GM19351 (cell line): ENCODE measurements around the gene MCRIP2.

Experiments
- ATAC-seq: cut with Tn5 transposase; IDR thresholded peaks from one replicate; pipeline ENCODE4 v1.9.1; 2021; ENCODE audit warnings: mild to moderate bottlenecking, moderate library complexity; ENCODE audit not compliant: unreplicated experiment

The MCRIP2 gene

DNA sequence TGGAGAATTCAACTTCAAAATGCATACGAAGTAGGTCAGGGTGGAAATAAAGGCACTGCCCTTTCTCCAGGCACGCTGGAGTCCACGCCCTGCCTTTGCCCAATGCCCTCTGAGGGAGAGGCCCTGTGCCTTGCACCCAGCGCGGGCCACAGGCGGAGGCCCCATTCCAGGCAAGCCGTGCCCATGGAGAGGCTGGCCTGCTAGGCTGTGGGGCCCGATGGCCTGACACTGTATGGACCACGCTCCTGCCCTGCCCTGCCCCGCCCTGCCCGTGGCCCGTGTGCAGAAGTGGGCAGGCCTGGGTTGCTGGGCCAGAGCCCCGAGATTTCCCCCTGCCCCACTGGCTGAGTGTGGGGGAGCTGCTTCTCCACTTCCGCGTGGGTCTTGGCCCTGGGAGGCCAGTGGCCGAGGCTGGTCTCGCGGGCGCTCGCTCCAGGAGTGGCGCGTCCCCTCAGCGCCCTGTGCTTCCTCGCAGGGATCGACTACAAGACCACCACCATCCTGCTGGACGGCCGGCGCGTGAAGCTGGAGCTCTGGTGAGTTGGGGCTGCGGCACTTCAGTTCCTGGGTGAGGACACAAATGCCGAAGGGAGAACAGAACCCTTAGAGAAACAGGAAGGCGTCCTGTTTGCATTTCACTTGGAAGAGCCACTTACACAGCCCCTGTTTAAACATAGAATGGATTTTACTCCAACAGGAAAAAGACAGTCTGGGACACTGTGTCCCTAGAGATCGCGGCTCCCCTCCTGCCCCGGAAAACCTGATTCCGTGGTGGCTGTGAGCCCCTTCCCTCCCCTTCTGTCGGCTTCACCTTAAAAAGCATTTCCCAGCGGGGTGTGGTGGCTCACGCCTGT, 24.7 kb upstream of the MCRIP2 start:
- ATAC-seq, result no peak

DNA sequence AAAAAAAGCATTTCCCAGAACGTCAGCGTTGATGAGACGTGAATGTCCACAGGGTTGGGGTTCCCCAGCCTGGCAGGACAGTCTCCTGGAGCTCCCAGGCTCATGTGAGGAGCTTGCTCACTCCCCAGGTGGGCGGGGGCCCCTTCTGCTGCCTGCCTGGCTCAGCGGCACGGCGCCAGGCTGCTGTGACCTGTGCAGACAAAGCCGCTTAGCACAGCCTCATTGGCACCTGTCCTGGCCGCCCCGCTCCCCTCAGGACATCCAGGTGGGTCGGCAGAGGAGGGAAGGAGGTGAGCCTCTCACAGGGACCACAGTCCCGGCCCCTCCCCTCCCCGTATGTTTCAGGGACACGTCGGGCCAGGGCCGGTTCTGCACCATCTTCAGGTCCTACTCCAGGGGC, 23.8 kb upstream of the MCRIP2 start:
- no peak for ATAC-seq

DNA sequence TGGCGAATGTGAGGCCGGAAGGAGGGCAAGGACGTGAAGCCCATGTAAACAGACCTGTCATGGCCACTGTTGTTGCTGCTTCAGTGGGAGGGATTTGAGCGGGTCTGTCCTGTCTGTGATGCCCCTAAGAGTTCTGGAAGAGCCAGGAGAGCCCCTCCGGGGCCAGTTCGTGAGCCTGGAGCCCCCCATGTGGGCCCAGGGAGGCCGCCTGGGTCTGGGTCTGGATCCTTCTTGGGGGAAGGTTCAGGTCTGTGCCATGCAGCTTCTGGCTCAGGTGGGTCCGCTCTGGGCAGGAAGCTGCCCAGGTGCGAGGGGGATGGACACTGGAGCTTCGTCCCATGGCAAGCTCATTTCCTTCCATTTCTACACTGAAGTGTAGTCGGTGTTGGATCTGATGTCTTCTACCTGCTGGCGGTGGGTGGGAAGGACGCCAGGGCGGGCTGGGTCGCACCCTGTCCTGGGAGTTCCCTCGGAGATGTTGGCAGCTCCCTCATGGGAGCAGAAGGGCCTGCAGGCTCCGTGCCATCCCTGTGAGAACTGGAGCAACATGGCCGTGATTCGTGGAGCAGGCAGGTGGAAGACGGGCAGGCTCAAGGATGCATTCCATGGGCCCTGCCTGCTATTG, 22.0 kb upstream of the MCRIP2 start:
- no peak for ATAC-seq

DNA sequence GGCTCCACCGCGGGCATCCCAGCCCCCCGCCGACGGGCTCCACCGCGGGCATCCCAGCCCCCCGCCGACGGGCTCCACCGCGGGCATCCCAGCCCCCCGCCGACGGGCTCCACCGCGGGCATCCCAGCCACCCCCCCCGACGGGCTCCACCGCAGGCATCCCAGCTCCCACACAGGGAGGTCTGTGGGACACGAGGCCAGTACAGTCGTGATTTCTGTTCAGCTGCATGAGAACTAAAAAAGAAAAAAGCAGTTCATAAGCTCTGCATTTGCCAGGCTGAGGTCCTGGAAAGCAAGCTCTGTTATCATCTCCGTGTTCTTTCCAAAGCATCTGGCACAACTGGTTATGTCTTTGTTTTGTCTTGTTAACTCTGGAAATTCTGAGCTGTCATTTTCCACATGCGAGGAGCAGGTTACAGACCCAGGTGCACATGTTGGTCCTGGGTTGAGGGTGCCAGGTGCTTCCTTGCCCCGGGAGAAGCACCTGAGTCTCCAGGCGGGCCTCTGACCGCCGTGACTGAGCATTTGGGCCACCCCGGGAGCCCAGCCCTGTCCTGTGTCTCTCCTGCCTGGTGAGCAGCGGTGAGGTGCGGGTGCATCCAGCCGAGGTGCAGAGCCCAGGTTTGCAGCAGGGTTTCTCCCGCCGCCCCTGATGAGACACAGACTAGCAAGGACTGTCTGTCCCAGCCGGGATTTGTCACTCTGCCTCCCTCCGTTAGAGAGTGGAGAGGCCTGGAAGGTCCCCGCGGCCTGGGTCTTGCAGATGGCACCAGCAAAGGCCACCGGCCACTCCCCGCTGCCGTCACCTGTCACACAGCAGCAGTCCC, 20.7 kb upstream of the MCRIP2 start:
- ATAC-seq, result no peak

DNA sequence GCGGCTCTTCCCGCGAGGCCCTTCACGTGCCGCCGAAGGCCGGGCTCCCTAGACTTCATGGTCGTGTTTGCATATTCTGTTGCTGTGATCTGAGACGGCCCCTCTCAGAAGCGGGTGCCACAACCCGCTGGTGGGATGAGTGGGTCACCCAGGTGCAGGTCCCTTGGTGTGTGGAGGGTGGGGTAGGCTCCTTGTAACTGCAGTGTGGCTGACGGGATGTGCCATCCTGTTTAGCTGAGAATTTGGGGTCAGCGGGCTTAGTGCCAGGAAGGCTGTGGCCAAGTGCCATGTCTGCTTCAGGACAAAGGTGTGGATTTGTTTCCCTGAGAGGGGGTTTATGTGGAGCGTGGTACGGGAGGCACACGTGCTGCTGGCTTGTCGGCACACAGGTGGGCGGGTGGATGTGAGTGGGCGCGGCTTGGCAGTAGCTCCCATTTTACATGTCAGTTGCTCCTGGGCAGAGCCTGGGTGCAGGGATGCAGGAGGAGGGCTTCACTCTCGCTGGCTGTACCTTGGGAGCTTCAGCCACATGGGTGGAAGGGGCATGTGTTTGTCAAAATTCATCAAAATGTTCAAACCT, 20.0 kb upstream of the MCRIP2 start:
- ATAC-seq, result no peak

DNA sequence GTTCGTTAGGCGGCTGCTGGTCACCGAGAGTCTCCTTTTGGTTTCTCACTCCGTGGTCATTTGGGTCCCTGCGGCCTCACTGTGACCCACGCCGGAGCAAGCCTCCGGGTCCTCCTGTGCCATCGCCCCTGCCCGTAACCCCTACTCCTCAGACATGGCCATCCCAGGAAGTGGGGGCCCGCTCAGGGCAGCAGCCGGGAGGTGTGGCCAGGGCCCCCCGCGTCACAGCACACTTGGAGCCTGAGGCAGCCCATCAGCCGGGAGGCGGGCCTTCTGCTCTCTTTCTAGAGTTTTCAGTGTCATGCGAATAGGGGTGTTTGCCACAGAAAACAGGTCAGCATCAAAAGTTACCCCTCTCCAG, 18.7 kb upstream of the MCRIP2 start:
- ATAC-seq, result no peak

DNA sequence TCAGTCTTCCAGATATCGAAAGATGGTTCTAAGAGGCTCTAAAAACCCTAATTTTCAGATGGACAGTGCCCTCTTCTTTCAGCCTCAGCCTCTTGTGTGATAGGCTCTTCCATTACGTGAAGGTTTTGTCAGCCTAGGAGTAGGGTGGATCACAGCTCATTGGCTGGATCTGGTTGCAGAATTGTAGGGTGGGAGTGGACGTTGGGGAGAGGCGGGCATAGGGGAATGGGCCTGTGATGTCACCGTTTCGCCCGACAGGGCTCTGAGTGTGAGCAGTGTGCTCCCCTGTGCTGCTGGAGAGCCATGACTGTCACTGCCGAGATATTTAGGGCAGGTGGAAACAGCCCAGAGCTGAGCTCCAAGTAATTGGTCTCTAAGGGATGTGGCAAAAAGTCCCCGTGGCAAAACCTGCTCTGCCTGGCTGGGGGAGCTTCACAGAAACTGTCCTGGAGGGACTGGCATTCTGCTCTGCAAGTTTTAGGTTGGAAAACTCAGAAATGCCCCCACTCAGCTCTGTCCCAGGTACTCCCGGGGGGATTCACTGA, 17.0 kb upstream of the MCRIP2 start:
- no peak for ATAC-seq

DNA sequence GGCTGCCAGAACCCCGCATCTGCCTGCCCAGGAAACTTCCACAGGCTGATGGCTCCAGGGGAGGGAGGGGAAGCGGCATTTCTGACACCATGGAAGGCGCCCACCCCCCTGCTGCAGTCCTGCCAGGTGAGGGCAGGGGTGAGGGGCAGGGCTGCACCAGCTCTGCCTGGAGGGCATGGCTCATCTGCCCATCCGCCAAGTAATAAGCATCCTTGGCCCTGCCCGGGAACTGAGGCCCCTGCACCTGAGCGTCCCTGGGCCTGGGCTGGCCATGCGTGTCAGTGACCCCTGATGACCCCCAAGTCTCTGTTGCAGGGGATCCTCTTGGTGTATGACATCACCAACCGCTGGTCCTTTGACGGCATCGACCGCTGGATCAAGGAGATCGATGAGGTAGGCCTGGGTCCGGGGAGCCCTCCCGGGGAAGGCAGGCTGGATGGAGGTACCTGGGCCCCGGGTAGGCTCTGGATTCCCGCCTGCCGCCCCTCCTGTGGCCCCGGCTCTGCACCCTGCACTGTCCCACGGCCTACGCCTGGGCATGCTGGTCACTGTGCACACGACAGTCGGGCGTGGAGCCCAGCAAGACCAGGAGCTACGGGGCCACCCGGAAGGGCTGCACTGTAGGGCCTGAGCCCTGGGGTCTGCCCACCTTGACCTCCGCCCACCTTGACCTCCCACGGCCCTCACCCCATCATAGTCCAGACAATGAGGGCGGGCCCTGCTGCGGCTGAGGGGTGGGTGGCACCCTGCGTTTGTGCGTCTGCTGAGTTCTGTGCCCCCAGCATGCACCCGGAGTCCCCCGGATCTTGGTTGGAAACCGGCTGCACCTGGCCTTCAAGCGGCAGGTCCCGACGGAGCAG, 16.3 kb upstream of the MCRIP2 start:
- ATAC-seq, result no peak

DNA sequence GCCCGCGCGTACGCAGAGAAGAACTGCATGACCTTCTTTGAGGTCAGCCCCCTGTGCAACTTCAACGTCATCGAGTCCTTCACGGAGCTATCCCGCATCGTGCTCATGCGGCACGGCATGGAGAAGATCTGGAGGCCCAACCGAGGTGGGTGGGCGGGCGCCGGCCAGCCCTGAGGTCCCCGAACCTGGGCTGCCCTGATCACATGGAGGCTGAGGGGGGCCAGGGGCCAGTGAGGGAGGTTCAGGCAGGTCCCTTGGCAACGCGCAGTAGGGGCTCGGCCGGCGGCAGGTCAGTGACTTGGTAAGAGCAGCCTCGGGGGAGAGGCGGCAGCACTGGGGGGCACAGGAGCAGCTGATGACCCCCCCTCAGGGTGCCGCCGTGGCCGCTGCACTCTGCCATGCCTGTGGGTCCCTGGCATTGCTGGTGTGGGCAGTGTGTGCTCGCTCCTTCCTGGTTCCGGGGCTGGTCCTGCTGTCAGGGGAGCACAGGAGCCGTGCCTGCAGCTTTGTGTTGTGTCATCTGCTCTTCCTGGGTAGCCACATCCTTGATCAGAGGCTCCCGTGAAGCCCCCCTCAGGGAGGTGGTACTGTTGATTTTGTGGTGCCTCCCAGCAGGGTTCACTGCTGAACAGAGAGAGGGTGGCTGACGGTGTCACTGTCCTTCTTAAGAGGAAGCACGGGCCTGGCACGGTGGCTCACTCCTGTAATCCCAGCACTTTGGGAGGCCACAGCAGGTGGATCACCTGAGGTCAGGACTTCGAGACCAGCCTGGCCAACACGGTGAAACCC, 15.5 kb upstream of the MCRIP2 start:
- no peak for ATAC-seq

DNA sequence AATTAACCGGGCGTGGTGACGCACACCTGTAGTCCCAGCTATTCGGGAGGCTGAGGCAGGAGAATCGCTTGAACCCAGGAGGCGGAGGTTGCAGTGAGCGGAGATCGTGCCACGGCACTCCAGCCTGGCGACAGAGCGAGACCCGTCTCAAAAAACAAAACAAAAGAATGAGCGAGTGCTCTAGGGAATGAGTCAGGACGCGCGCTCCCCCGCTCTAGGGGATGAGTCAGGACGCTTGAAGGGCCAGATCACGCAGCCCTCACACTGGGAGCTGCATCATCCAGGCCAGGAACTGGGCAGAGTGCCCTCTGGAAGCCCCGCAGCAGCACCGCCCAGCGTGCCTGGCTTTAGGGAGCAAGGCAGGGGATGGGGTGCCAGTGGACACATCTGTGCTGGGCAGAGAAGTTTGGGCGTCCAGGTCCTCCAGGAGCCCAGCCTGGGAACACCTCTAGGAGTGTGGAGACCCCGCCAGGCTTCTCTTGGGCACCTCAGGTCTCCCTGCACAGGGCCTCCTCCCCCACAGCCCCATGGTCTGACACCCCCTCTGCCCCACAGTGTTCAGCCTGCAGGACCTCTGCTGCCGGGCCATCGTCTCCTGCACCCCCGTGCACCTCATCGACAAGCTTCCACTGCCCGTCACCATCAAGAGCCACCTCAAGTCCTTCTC, 14.7 kb upstream of the MCRIP2 start:
- ATAC-seq, result no peak

DNA sequence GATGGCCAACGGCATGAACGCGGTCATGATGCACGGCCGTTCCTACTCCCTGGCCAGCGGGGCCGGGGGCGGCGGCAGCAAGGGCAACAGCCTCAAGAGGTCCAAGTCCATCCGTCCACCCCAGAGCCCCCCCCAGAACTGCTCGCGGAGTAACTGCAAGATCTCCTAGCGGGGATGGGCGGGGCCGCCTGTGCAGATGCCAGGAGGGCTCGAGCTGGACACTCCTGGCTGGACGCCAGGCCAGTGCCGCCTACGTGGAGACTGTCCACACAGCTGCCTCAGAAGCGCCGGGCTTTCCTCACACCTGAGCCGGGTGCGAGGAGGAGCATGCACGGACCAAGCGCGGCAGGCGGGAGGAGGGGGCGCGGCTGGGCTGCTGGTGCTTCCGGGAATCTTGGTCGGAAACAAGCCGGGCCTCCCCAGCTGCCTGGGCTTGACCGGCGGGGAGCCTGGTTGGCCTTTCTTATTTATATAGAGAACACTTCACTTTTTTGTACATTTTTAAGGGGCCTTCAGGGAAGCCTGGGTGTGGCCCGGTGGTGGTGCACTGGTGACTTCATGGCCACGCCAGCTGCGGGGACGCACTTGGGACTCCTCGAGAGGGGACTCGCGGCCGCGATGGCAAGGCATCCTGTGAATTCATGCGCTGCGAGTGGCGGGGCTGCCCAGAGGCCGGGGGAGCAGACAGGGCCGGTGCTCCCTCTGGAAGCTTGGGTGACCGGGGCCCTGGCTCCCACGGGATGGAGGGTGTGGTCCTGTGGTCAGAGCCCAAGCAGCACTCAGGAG, 14.0 kb upstream of the MCRIP2 start:
- ATAC-seq, result no peak

DNA sequence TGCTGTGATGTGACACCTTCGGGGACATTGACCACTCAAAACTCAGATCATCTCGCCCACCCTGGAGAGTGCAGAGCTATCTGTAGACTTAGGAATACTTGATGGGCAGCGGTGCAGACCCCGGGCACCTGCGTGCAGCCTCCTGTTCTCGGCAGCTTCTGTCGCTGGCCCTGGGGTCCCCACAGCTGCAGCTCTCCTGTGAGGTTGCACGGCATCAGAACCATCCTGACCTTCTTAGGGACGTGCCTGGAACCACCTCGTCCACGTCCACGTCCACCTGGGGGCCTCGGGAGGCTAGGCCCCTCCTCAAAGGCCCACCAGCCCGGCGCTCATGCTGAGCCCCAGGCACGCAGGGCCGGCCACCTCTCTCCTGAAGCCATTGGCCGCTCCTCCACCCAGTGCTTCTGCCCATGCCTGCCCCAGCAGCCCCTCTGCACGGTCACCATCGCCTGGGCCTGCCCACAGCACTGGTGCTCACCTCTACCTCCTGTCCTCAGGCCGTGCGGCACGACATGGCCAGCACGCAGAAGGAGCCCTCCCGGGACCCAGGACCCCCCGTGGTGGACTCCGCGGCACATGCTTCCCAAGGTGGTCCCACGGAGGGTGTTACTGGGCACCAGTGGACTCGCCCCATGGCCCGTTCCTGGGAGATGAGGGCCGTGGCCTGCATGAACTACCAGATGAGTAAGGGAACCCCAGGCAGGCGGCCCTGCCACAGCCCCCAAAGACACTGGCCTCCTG, 13.1 kb upstream of the MCRIP2 start:
- ATAC-seq, result no peak

DNA sequence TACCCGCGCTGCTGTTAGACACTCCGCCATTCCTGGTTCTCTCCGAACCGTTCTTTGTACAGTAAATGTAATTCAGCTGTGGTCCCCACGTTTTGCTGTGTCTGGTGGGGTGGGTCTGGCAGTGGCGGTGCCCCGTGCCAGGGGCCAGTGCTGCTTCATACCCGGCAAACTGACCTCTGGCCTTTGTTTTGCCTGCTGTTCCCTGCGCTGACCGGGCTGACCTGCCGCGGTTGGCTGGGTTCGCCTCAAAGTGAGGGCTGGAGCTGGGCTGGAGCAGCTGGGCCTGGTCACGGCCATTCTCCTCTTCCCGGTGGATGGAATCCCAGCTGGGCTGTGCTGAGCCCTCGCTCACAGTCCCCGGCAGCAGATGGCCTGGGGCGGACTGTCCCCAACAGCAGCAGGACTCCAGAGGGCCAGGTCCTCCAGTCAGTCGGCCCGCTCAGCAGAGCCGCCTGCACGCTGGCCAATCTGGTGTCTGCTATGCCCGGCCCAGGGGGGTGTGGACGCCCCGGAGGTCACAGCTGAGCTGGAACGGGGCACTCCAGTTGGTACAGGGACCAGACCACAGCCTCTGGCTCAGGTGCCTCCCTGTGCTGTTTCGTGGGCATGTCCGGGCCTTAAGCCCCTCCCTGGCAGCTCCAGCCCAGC, 12.3 kb upstream of the MCRIP2 start:
- no peak for ATAC-seq

DNA sequence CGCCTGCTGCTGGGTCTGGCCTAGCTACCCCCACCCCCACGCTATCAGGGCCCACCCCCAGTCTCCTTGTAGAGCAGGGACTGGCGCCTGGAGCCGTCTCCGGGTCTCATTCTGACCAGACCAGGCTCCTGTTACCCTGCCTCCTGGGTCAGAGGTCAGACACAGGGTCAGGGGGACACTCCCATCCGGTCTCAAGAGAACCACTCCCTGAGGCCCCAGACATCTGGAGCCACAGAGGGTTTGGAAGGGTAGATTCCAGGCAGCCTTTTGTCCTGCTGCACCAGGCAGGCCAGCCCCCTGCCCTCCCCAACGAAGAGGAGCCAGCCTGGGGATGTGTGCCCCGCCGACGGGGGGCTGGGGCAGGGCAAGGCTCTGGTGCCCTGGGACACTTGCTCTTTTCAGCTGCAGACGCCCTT, 11.8 kb upstream of the MCRIP2 start:
- ATAC-seq, result no peak

DNA sequence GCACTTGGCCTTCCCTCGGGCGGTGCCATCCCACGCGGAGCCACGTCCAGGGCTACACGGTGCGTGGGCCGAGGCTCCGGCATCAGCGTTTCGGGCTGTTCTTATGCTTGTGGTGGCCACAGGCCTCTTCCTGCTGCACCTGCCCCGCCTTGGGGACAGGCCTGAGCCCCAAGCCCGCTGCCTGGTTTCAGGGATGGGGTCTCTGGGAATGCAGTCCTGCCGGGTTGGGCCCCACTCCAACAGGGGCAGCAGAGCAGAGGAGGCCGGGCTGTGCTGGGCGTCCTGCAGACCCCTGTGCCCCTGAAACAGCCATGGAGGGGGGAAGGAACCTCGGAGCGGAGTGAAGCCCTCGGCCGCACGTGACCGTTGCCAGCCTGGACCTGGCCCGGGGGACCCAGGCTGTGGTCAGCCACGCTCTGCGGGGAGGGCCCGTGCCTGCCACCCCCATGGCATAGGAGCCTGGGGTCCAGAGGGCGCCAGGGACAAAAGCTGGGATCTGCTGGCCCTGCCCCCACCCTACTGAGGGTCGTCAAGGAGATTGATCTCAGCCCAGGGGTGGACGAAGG, 11.3 kb upstream of the MCRIP2 start:
- ATAC-seq, result no peak

DNA sequence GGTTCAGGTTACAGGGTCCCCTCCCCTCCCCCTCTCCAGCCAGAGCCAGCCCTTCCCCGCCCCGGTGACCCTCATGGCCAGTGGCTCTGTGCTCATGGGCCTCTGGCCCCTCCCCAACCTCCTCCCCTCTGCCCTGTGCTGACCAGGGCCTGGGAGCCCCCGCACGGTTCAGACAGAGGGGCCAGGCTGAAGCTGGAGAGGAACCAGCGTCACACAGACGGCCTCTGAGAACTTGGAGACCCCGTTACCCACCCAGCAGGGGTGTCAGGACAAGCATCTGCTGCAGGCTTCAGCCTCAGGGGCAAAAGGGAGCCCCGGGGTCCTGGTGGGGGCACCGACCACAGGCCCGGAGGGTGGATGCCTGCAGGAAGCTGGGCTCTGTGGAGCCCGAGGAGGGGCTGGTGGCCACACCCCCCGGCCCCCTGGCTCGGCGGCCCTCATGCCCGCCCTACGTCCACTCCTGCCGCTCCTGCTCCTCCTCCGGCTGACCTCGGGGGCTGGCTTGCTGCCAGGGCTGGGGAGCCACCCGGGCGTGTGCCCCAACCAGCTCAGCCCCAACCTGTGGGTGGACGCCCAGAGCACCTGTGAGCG, 10.7 kb upstream of the MCRIP2 start, which contains the start of gene WFIKKN1:
Gene WFIKKN1 (plus strand): TSS at position 171 of the 591 bp plus-strand sequence. CDS start 269 bp downstream, at position 440.
- ATAC-seq, result no peak
